Gastrocnemius medialis (tissue), 4 donors: ENCODE data around the gene C2orf69. TPM values are rescaled to one million over a fixed set of nuclear protein-coding genes. Genes with fewer than 3 reads are reported as not detected.

Source experiments
- ATAC-seq, 2 donors: fragments of 150-250 bp; one replicate each; pipeline ENCODE4 v1.9.1; 2016
- DNase-seq, 2 donors: peaks; one replicate each; pipeline ENCODE4 v3.0.0-alpha.2; 2019
- H3K27ac ChIP-seq, 4 donors: fragments of 200-600 bp; sonication (generic); 1 replicate in 1 of 4; 2 replicates in 3 of 4; pipeline ENCODE4 v1.5.1; 2016 to 2018; ENCODE audit warnings: mild to moderate bottlenecking in 2 of 4, moderate library complexity in 1 of 4
- H3K27me3 ChIP-seq, 3 donors: fragments of 200-600 bp; sonication (generic) in 2 of 3; 1 replicate in 1 of 3; 2 replicates in 2 of 3; pipeline versions ENCODE4 v1.5.1 to v1.6.0; 2016 to 2019; ENCODE audit warnings: mild to moderate bottlenecking in 1 of 3, moderate library complexity in 1 of 3
- H3K36me3 ChIP-seq, 2 donors: fragments of 200-600 bp; sonication (generic) in 1 of 2; one replicate each; pipeline ENCODE4 v1.5.1; 2017 to 2018
- H3K4me1 ChIP-seq, 2 donors: fragments of 200-600 bp; sonication (generic) in 1 of 2; one replicate each; pipeline ENCODE4 v1.5.1; 2016 to 2017; ENCODE audit warnings: mild to moderate bottlenecking in 2 of 2
- H3K4me3 ChIP-seq, 4 donors: fragments of 200-600 bp; sonication (generic) in 3 of 4; 1 replicate in 1 of 4; 2 replicates in 3 of 4; pipeline ENCODE4 v1.5.1; 2016 to 2019; ENCODE audit warnings: mild to moderate bottlenecking in 2 of 4
- H3K9me3 ChIP-seq, 3 donors: fragments of 200-600 bp; sonication (generic) in 2 of 3; 1 replicate in 1 of 3; 2 replicates in 2 of 3; pipeline ENCODE4 v1.5.1; 2016 to 2019
- POLR2A ChIP-seq, 2 donors: fragments of 450-650 bp; IDR thresholded peaks; one replicate each; pipeline ENCODE4 v1.6.1; 2017; ENCODE audit warnings: antibody characterized with exemption in 2 of 2, mild to moderate bottlenecking in 2 of 2, moderate library complexity in 2 of 2
- in situ Hi-C, 4 donors: fragments of 200-750 bp; cut with MboI; loops; one replicate each; pipeline versions ENCODE4 v1.15.0 to v1.8.0; 2017; ENCODE audit warnings: low sequenced_read_pairs in 4 of 4
- intact Hi-C: fragments of 100-400 bp; cut with DNase I; formaldehyde crosslinking; loops from one replicate; pipeline ENCODE4 v1.15.1; 2023; ENCODE audit warnings: low total_unique reads
- total RNA-seq, 4 donors: library from RNA; depleted of rRNA; stranded (reverse); fragments of >200 nt; gene quantifications; one replicate each; pipeline versions ENCODE4 v1.1.0 to v1.2.3, GENCODE V29; 2016
- TF ChIP-seq, protein P1 (sequence below), 5 experiments: fragments of 450-650 bp in 3 of 5; fragments of 200-600 bp in 2 of 5; sonication (generic) in 2 of 5; IDR thresholded peaks in 4 of 5; conservative IDR thresholded peaks in 1 of 5; 1 replicate in 4 of 5; 2 replicates in 1 of 5; pipeline ENCODE4 v1.5.1; 2016 to 2019; ENCODE audit warnings: antibody characterized with exemption in 5 of 5, mild to moderate bottlenecking in 3 of 5, moderate library complexity in 3 of 5

The C2orf69 gene
- total RNA-seq, 4 donors from 2014 or later = 5.5 to 11.4 (median 9.3) TPM

GRCh38 chr2:199955007-199955338, 43.9 kb downstream of the C2orf69 start:
- Histone ChIP-seq H3K4me3 (peak overlapping the region; percentile 83 to 94 (median 90)), H3K4me1 (peaks cover 33% of the 10 kb centered on the region in 2 donors), H3K36me3 (peaks cover 0 to 19% of the 10 kb centered on the region in 2 donors), H3K27me3 (no peaks in the 10 kb centered on the region), H3K27ac (peak overlapping the region; percentile 86 to 94 (median 90)), H3K9me3 (no peaks in the 10 kb centered on the region)
- no peak for TF ChIP-seq POLR2A (IDR thresholded peaks at IDR 0.05)
- TF ChIP-seq, protein P1, sequence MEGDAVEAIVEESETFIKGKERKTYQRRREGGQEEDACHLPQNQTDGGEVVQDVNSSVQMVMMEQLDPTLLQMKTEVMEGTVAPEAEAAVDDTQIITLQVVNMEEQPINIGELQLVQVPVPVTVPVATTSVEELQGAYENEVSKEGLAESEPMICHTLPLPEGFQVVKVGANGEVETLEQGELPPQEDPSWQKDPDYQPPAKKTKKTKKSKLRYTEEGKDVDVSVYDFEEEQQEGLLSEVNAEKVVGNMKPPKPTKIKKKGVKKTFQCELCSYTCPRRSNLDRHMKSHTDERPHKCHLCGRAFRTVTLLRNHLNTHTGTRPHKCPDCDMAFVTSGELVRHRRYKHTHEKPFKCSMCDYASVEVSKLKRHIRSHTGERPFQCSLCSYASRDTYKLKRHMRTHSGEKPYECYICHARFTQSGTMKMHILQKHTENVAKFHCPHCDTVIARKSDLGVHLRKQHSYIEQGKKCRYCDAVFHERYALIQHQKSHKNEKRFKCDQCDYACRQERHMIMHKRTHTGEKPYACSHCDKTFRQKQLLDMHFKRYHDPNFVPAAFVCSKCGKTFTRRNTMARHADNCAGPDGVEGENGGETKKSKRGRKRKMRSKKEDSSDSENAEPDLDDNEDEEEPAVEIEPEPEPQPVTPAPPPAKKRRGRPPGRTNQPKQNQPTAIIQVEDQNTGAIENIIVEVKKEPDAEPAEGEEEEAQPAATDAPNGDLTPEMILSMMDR (IDR thresholded peaks at IDR 0.05 in 4 of 5, conservative IDR thresholded peaks at IDR 0.05 in 1 of 5) = no peak
- intact Hi-C loops (loop anchor here (1.0 to 10.0 kb wide), 3 partner anchors 44 to 1500 kb away; partner anchors contain the start of genes C2orf69, STRADB and TRAK2), in situ Hi-C loops (loop anchor here in 2 of 4 donors (25.0 kb wide), 2 partner anchors 732 to 757 kb away; no protein-coding TSS in a partner anchor)
- ATAC-seq (peak; percentile 63 to 66), DNase-seq (no peak)

- Histone ChIP-seq H3K27ac (peak within 1 kb of the TSS; percentile 86 to 94 (median 90)), H3K9me3 (no peaks in the 10 kb centered on the region), H3K27me3 (no peaks in the 10 kb centered on the region), H3K4me3 (peak within 1 kb of the TSS; percentile 83 to 94 (median 90)), H3K4me1 (peaks cover 33% of the 10 kb centered on the region in 2 donors), H3K36me3 (peaks cover 0 to 21% of the 10 kb centered on the region in 2 donors)
- peak; percentile 24 to 56 for TF ChIP-seq POLR2A (IDR thresholded peaks at IDR 0.05)
- TF ChIP-seq, protein P1 (IDR thresholded peaks at IDR 0.05 in 4 of 5, conservative IDR thresholded peaks at IDR 0.05 in 1 of 5) = peak in 3 of 5 experiments; percentile 34 to 43 (median 34)
- intact Hi-C loops = loop anchor here (1.0 to 10.0 kb wide), 3 partner anchors 44 to 1499 kb away; partner anchors contain the start of genes C2orf69, STRADB and TRAK2
- DNase-seq (peak; percentile 68 to 72), ATAC-seq (peak; percentile 98)
- in situ Hi-C loops = loop anchor here in 2 of 4 donors (25.0 kb wide), 2 partner anchors 732 to 757 kb away; no protein-coding TSS in a partner anchor
These were observed 44.4 kb downstream of the C2orf69 start, which contains the start of the genes MAIP1 and TYW5 for GRCh38 chr2:199955339-199956061. Gene MAIP1 (plus strand): TSS chr2:199955582. CDS start chr2:199955799, 217 bp downstream. Gene TYW5 (minus strand): TSS chr2:199955491. CDS start chr2:199955470, 21 bp downstream.

GRCh38 chr2:199956062-199956380, 44.9 kb downstream of the C2orf69 start:
- Histone ChIP-seq H3K36me3 (peaks cover 0 to 22% of the 10 kb centered on the region in 2 donors), H3K4me3 (peak overlapping the region; percentile 83 to 94 (median 90)), H3K27me3 (no peaks in the 10 kb centered on the region), H3K9me3 (no peaks in the 10 kb centered on the region), H3K27ac (peak overlapping the region; percentile 86 to 94 (median 90)), H3K4me1 (peaks cover 33% of the 10 kb centered on the region in 2 donors)
- intact Hi-C loops (loop anchor here (10.0 kb wide), 1 partner anchor 1499 kb away; the partner anchor contains the start of genes STRADB and TRAK2), in situ Hi-C loops (loop anchor here in 2 of 4 donors (25.0 kb wide), 2 partner anchors 731 to 756 kb away; no protein-coding TSS in a partner anchor)
- DNase-seq = no peak
- no peak for ATAC-seq
- no peak for TF ChIP-seq POLR2A (IDR thresholded peaks at IDR 0.05)
- TF ChIP-seq, protein P1 (IDR thresholded peaks at IDR 0.05 in 4 of 5, conservative IDR thresholded peaks at IDR 0.05 in 1 of 5) = no peak

DNA sequence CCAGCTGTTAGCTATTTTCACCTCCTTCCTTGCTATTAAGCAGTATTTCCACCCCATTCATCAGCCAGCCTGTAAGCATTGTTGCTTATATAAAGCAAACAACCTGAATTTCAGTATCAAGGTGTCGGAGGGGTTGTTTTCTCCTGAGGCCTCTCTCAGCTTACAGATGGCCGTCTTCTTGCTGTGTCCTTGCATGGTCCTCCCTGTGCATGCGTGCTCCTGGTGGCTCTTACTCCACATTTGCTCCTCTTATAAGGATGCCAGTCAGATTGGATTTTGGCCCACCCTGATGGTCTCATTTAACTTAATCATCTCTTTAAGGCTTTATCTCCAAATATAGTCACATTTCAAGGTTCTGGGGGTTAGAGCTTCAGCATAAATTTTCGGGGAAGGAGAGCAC, 46.9 kb downstream of the C2orf69 start:
- H3K36me3 ChIP-seq = peaks cover 0 to 39% of the 10 kb centered on the region in 2 donors
- intact Hi-C loops = loop anchor here (10.0 kb wide), 1 partner anchor 1497 kb away; the partner anchor contains the start of genes STRADB and TRAK2
- in situ Hi-C loops = loop anchor here in 2 of 4 donors (25.0 kb wide), 2 partner anchors 729 to 754 kb away; no protein-coding TSS in a partner anchor

More for the DNA sequence above, 46.9 kb downstream of the C2orf69 start:
- Histone ChIP-seq H3K9me3 (no peaks in the 10 kb centered on the region), H3K27ac (no peak overlapping the region), H3K4me1 (peaks cover 33% of the 10 kb centered on the region in 2 donors), H3K4me3 (no peak overlapping the region), H3K27me3 (no peaks in the 10 kb centered on the region)
- no peak for DNase-seq
- no peak for ATAC-seq
- TF ChIP-seq POLR2A (IDR thresholded peaks at IDR 0.05) = no peak
- TF ChIP-seq, protein P1 (IDR thresholded peaks at IDR 0.05 in 4 of 5, conservative IDR thresholded peaks at IDR 0.05 in 1 of 5) = no peak
